GM18520 (cell line): Measurements from ENCODE around the gene SLC13A4.
A peak's percentile ranks its signal among the peaks of the same experiment; 100 is the strongest.
"Not testable (repeated sequence)": the region's sequence is repeated elsewhere in the genome, so short reads cannot be mapped to it uniquely, and the experiment has no call there.

ENCODE experiments used
- ATAC-seq: cut with Tn5 transposase; IDR thresholded peaks from one replicate; pipeline ENCODE4 v1.9.1; 2021; ENCODE audit not compliant: unreplicated experiment

The SLC13A4 gene

DNA sequence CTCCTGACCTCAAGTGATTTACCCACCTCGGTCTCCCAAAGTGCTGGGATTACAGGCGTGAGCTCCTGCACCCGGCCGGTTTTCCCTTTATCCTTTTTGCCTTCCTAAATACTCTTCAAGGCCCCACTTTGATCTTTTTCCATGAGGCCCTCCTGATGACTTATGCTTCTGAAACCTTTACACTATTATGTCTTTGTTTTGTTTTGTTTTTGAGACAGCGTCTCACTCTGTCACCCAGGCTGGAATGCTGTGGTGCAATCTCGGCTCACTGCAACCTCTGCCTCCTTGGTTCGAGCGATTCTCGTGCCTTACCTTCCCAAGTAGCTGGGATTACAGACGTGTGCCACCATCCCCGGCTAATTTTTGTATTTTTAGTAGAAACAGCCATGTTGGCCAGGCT, 61.8 kb downstream of the SLC13A4 start:
- no peak for ATAC-seq

DNA sequence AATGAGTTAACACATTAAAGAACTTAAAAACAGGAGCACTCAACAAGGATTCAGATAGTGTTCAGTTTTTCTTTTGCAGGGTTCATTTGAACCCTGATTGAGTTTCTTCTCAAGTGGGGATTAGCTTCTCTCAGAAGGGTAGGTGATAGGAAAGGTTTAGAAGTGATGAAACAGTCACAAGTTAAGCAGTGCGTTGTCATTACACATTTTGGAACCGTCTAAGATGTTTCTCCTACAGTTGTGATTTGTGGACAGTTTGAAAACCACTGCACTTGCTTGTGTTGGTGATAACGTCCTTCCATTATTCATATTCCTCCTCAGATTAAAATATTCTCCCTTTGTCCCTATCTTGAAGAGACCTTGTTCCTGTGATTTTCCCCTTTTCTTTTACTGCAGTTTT, 62.9 kb downstream of the SLC13A4 start:
- no peak for ATAC-seq

DNA sequence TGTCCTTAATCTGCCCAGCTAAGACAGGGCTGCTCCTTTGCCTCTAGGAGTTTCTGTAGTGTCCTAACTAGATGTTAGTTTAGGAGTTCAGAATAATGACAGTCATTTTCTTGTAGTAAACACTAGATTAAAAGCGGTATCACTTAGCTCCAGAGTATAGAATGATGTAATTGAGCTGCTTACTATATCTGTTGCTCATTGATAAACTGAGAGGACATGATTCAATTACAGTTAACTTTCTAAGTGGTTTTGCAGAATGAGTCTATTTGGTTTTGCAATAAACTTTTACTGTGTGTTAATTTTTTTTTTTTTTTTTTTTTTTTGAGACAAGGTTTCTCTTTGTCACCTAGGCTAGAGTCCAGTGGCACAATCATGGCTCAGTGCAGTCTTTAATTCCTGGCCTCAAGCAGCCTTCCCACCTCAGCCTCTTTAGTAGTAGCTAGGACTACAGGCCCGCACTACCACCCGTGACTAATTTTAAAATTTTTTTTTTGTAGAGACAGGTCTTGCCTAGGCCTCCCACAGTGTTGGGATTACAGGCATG, 63.9 kb downstream of the SLC13A4 start:
- ATAC-seq: no peak

DNA sequence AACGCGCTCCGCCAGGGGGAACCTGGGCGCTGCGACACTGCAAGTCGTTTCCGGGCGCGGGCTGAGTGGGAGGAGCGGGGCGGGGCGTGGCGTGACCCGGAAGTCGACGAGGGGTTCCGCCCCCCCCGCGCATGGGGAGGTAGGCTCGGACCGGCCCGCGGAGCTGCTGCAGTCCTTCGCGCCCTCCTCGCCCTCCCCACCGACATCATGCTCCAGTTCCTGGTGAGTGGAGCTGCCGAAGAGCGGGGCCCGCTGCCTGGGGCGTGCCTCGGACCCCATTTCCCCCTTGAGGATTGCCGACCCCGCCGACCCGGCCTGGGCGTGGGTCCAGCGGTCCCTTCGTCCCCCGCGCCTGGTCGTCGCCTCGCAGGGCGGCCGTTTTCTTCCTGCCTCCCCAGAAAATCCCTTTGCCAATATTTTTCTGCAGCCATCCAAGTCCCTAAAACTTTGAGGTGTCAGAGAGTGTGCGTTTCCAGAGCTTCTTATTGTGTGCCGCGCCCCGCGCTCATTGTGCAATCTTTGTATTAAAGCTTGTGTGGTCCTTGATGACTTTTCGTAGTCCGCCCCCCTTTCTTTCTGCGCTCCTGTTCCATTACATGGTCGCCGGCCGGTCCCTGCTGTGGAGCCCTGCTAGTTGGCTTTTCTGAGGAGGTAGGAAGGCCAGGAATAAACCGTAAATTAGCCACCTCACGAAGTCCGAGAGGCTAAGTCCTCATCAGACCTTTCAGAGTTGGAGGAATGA, 65.4 kb downstream of the SLC13A4 start, which contains the start of gene STMP1:
STMP1 (plus strand) TSS at position 142 of the 742 bp plus-strand sequence.
- ATAC-seq: peak; percentile 87

DNA sequence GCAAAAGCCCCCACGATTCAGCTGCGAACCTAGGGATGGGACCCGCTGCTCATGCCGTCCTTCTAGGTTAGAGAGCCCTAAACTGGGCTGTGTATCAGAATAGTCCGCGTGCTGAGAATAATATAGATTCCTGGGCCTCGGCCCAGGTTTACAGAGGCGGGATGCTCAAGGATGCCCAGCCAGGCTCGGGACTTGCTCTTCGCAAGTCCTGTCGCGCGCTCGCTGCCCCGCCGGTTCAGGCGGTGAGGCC, 65.9 kb downstream of the SLC13A4 start:
- ATAC-seq: no peak

DNA sequence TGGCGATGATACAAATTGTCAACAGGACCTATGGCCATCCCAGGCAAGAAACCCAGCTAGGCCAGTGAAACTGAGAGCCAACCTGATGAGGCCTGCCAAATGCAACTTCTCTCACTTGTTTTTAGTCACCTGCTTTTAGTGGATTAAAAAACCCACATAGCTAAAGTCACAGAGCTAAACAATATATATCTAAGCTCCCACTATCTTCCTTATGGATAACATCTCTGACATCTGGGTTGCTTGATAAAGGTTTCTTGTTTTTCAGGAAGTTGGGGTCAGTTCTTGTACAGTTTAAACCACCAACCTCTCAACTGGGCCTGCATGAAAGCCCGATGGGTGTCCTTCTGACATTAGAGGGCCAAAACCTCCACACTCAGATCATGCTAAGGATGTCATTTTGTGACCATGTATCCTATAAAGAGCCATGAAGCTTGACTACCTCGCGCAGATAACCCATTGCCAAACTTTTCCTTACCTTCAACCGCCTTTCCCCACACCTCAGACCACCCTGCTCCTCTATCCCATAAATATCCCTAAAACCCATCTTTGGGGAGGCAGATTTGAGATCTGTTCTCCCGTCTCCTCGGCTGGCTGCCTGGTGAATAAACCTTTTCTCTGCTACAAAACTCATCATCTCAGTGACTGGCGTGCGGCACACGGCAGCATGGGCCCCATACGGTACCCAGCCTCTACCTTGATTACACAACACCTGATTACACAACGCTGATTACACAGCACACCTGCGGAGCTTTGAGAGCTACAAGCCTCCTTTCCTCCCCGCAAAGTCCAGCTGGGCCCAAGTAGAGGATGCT, 66.5 kb downstream of the SLC13A4 start:
- no peak for ATAC-seq

DNA sequence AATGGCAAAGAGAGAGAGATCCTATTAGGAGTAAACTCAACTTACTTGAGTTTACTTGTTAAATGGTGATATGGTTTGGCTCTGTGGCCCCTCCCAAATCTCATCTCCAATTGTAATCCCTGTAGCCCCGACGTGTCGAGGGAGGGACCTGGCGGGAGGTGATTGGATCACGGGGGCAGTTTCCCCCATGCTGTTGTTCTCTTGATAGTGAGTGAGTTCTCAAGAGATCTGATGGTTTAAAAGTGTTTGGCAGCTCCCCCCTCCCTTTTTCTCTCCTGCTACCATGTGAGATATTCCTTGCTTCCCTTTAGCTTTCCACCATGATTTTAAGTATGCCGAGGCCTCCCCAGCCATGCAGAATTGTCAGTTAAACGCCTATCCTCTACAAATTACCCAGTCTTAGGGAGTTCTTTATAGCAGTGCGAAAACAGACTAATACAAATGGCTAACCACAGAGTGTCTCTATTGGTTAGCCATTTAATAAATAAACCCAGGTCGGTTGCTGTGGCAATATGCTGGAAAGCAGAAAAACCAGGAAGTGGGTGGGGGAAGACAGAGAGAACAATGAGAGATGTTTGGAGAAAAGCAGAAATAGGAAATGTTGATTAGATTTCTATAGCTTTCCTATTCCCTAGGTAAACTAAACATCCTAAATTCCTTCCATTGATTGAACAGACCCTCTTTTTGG, 68.7 kb downstream of the SLC13A4 start:
- ATAC-seq: no peak

DNA sequence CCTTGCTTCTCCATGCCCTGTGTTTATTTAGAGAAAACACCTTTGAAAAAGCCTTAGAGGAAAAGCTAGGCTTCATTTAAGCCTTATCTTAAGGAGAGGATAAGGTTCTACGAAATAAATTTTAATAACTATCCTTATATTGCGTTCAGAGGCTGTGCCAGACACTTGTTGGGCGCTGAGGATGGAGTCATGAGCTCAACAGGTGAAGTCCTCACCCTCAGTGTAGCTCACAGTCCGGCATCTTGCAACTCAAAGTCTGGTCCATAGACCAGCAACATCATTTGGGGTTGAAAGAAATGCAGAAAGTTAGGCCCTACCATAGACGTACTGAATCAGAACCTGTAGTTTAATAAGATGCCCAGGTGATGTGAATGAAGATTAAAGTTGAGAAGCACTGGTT, 69.4 kb downstream of the SLC13A4 start:
- no peak for ATAC-seq

DNA sequence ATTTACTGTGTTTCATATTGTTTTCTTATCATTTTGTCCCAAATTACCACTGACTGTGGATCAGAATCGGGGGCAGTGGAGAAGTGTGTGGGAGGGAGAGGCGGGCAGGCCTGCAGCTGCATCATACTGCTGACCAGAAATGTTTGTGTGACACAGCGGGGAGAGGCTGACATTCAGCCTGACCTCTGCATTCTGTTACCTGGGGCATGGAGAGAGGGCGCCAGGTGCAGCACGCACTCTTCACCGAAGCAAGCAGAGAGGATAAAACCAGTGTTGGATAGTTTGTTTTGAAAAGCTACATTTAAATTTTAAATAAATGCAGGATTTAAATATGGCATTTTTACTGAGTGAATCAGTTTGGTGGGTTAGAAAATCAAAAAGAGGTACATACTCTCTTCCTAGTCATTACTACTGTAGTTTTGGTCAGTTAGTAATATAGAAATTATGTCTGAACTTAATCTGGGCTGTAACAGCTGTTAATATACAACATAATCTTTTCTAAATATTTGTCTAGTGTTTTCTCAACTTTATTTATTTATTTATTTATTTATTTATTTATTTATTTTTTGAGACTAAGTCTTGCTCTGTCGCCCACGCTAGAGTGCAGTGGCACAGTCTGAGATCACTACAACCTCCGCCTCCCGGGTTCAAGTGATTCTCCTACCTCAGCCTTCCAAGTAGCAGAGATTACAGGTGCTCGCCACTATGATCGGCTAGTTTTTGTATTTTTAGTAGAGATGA, 74.5 kb downstream of the SLC13A4 start:
- no peak for ATAC-seq

DNA sequence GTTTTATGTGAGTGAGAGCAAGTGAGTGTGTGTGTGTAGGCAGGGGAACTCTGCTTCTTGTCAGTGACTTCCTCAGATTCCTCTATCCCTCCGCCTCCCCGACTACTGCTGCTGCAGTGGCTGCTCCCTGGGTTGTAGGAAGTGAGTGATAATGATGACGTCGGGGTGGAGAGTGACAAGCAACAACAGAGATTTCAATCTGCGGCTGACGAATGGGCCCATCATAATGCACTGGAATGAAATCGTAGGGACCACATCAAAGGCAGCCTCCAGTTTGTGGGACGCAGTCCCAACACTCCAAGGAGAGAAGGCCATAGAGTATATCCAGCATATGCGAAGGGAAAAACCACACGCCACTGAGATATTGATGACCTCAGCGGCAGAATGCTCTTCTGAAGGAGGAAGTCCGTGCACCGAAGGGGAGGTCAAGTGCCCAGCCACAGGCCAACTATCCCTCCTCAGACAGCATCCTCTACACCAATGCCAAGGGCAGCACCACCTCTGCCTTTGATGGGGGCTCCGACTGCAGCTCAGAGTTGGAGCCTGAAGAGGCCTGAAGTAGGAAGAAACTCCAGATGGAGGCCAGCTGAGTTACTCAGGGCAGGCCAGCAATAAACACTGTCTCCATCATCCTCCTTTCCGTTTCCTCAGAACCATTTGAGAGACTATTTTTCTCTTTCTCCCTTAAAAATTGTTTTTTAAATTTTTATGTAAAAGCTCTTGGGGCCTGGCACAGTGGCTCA, 77.0 kb downstream of the SLC13A4 start:
- no peak for ATAC-seq

DNA sequence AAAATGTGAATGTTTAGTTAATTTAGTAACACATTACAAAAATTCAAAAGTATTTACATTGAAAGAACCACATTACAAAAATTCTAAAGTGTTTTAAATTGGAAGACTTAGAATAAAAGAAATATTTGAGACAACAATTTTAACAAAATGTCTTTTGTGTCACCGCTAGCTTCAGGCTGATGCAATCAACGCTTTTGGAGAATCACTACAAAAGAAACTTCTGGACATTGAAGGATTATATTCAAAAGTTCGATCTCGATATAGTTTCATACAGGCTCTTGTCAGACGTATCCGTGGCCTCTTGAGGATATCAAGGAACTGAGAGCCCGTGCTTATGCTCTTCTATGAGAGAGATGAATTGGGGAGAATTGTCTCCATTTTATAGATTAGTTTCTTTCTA, 79.8 kb downstream of the SLC13A4 start:
- no peak for ATAC-seq

DNA sequence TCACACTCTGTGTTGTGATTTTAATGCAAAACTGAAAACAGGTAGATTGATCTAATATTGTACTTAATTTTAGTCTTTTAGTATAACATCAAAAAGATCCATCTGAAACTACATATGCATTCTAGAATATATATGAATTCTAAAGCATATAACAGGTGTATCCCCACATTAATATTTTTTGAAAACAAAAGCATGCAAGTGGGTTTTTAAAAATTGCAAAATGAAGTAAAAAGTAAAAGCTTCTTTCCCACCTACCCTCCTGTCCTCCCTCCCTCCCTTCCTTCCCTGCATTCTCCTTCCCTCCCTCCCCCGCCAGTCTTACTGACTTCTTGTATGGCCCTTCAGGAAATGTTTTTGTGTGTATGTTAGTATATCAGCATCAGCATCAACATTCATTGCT, 80.2 kb downstream of the SLC13A4 start:
- no peak for ATAC-seq

DNA sequence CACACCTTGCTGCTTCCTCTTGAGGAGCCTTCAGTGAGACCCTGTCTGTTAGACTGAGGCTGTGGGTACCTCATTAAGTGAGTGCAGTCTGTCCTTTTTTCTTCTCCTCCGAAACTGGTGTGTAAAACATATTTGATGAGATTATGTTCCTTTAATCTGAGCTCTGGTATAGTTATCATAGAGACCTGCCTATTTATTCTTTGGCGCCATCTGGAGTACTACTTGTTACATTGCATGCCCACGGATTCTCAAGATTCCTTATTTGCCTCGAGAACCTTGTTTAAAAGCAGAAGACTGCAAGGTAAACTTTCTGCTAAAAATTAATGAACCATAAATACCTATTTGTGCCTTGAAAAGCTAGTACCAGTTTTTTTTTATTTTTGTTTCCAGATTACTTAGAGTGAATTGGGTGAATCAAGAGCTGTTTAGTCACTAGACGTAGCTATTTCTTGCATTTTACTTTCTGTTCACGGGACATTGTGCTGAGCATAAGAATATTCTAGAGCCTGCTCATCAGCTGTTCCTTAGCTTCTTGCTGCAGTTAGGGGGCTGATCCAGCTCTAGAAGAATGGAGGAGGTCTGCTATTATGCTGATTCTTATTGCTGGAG, 82.6 kb downstream of the SLC13A4 start:
- no peak for ATAC-seq

DNA sequence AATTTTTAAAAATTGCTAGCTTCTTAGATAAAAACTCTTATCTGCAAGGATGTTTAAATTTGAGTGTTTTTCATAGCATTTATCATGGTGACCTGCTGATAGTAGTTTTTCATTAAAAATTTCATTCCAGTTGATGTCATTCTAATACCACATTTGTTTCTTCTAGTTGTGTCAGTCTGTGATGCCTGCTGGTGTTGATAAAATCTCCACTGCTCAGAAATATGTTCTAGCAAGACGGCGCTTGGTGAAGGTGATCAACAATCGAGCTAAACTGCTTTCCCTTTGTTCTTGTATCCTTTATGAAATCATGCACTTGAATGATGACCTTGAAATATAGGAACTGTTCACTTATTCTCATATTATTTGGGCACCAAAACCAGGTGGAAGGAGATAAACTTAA, 83.3 kb downstream of the SLC13A4 start:
- ATAC-seq: no peak

DNA sequence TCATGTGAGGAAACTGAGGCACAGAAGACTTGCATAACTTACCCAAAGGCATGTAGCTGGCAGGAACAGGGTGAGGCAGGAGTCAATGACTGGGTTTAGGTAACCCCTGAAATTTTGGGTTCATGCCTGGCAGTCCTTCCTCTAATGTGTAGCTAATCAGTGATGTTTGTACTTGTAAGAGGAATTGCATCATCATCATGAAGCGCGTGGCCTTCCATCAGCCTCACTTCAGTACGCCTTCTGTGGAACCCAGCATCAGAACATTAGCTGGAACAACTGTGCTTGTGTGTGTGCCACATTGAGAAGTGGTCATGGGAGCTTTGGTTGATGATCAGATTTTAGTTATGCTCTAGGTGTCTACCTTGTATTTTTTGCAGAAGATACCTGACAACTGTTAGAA, 83.8 kb downstream of the SLC13A4 start:
- no peak for ATAC-seq

DNA sequence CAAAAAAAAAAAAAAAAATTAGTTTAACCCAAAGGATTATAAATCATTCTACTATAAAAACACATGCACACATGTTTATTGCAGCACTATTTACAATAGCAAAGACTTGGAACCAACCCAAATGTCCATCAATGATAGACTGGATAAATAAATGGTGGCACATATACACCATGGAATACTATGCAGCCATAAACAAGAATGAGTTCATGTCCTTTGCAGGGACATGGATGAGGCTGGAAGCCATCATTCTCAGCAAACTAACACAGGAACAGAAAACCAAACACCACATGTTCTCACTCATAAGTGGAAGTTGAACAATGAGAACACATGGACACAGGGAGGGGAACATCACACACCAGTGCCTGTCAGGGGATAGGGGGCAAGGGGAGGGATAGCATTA, 88.3 kb downstream of the SLC13A4 start:
- ATAC-seq: not testable (repeated sequence)

DNA sequence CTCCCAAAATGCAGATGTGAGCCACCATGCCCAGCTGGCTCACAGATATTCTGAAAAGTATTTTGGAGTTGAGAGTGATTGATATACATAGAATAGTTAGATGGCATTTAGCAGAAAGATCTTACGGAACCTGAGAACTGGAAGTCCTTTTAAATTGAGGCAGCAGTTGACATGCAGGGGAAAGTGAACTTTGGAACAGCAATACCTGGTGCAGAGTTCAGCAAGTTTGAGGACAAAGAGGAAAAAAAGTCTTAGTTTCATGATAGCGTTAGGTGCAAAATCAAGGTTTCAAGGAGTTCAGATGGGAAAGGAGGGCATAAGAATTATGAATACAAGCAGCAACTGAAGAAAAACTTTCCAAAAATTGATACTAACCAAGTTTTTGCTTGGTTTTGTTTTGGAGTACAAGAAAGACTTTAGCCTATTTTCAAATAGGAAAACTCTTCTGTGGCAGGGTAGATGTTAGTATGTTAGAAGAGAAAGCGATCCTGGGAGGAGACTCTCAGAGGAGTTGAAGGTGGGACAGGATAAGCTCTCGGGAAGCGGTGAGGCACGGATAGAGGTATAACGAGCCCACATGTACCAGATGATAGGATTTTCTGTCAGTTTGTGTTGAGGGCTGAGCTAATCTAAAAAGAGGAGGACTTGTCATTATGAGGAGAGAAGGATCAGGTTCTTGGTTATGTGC, 93.7 kb downstream of the SLC13A4 start:
- ATAC-seq: no peak
